Placental epithelial cell (primary cell): Measurements from ENCODE around the gene OBSL1. TPM values are rescaled to one million over a fixed set of nuclear protein-coding genes. Genes with fewer than 3 reads are reported as not detected.

Experiments
- small RNA-seq: library from RNA; depleted of rRNA; stranded (forward); fragments of <200 nt; gene quantifications from one replicate; pipeline ENCODE3, GENCODE V24; 2012
- total RNA-seq: library from RNA; depleted of rRNA; stranded (reverse); fragments of >200 nt; gene quantifications from 2 replicates; pipeline ENCODE4 v1.2.3, GENCODE V29; 2012

OBSL1 gene
- 134 and 197 TPM in 2 replicates for total RNA-seq

DNA sequence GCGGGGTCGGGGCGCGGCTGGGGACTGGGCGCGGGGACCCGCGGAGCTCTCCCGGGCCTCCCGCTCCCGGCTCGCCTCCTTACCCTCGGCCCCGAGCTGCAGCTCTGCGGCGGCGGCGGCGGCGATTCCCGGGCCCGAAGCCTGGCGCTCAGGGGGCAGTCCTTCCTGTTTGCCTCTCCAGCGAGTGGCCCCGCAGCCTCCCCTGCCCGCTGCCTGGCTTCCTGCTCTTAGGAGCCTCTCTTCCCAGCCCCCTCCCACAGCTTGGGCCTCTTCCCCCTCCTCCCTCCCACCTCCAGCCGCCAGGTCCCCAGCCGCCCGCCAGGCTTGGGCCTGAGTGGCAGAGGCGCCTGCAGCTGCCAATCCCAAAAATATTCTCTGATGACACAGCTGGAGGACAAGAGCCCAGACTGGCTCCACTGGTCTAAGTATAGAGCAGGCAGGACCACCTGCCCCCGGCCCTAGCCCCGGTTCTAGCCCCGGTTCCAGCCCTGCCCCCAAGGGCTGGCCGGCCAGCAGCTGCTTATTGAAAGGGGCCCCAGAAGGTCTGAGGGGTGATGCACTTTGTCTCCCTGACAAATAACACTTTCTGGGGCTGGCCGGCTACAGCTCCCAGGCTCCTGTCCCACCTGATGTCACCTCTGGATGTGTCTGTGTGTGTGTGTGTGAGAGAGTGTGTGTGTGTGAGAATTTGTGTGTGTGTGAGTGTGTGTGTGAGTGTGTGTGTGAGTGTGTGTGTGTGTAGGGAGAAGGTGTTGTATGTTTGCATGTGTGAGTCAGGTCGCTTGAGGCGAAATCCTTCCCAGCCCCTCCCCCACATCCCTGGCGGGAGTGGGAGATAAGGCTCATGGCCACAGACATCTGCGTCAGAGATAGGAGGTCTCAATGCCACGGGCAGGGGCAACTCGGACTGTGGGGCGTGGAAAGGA is at the start of gene OBSL1:
TSS of gene OBSL1 (minus strand) at position 229 of the 926 bp plus-strand sequence. CDS start 307 bp downstream, outside the sequence.

DNA sequence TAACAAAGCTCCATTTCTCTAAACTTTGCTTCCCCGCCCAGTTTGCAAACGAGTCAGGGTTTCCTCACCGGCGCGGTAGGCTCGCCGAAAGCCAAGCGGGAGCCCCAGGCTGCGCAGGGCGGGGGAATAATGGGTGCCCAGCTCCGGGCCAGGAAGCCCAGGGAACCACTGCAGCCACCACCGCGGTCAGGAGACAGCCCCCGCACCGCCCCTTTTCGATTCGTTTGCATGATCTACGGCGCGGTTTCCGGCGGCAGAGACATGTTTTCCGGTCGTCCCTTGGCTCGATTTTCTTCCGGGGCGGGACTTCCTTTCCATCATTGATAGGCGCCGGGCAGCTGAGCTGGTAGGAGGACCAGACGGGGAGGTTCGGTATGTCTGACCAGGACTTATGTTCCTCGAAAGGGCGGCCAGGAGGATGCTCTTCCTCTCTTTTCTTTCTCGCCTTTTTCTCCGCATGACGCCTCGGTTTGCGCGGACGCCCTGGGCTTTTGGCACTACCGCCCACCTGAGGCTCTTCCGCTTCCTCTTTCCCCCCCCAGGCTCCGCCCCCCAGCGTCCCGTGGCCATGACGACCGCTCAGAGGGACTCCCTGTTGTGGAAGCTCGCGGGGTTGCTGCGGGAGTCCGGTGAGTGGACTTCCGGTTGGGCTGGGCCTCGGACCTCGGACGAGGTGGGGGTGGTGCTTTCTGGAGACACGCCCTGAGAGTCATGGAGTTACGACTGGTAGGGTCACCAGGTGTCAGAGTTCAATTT is 26.4 kb upstream of the OBSL1 start, which contains the start of gene STK11IP:
TSS of gene STK11IP (plus strand) at position 306 of the 756 bp plus-strand sequence. CDS start at position 569, 263 bp downstream.

DNA sequence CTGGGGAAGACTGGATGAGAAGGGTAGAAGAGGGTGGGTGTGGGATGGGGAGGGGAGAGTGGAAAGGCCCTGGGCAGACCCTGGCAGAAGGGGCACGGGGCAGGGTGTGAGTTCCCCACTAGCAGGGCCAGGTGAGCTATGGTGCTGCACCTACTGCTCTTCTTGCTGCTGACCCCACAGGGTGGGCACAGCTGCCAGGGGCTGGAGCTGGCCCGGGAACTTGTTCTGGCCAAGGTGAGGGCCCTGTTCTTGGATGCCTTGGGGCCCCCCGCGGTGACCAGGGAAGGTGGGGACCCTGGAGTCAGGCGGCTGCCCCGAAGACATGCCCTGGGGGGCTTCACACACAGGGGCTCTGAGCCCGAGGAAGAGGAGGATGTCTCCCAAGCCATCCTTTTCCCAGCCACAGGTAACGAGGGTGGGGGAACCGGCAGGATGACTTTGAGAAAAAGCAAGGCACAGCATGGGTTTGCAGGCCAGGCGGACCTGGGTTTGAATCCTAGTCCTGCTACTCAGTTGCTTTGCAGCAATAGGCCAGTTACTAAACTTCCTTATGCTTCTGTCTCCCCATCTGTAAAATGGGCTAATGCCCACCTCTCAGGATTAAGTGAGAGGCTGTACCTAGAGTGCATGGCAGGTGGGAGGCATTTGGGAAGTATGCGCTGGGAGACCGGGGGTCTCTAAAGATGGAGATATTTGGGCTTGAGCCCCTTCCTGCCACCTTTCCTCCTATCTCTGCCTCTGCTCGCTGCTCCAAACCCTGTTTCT is 1.1 kb upstream of the OBSL1 start, which contains the start of gene INHA:
TSS of gene INHA (plus strand) at position 74 of the 765 bp plus-strand sequence. CDS start at position 139, 65 bp downstream.

DNA sequence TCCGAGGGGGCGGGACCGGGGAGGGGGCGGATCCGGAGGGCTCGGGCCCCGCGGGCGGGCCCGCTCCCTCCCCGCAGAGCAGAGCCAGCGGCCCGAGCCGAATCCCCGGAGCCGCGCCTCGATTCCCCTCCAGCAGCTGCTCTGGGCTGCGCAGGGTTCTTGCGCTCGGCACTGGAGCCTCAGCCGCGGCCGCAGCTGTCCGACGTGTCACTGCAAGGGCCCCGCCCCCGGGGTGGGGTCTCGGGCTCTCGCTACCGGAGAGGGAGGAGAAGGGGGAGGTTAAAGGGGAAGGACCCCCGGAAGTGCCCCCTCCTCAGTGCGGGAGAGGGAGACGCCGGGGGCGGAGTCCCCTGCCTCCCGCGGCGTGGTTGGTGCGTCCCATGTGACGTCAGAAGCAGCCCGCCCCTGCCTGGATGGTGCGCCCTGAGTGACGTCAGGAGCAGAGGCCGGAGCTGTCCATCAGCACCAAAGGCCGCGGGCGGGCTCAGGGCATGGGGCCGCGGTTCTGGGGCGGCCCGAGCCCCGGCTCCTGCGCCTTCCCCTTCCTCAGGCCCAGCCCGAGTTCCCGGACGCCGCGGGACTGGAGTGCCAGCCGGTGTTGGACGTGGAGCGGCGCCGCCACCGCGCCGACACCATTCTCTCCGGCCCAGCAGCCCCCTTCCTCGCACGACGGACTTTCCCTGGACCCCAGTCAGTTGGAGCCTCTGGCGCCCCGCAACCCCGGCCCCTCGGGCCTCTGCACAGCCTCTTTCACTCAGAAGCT is 27.6 kb downstream of the OBSL1 start, which contains the start of the genes CHPF and TMEM198:
TSS of gene CHPF (minus strand) at position 214 of the 763 bp plus-strand sequence. CDS start 271 bp downstream, outside the sequence.
TSS of gene TMEM198 (plus strand) at position 433 of the 763 bp plus-strand sequence. CDS start 700 bp downstream, outside the sequence.

DNA sequence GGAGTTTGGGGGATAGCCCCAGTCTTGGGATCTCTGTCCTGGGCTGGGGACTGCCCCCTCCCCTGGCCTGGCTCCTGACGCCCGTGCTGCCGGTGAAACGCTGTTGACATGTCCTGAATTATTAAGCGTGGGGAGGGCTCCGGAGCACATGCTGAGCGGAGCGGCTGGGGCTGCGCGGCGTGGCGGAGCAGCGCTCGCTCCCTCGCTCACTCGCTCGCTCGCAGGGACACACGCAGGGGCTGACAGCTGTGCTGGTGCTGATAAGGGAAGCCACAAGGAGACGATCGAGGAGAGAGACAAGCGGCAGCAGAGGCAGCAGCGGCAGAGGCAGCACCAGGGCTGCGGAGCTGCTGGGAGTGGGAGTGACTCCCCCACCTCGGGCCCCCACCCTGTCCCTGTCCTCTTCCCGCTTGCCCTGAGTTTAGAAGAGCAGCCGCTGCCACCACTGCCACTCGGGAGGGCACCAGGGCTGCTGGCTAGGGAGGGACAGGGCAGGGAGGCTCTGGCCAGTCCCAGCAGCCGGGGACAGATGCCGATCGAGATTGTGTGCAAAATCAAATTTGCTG is 57.1 kb downstream of the OBSL1 start, which contains the start of gene ASIC4:
TSS of gene ASIC4 (plus strand) at position 287 of the 566 bp plus-strand sequence. CDS start at position 530, 243 bp downstream.

Small RNAs within 50 kb of the gene (small RNA-seq; reads per million reads assigned to genes)
- gene MIR3132 (not detected), gene RN7SKP213 (not detected)

Other genes starting within 250 kb of the OBSL1 start
- gene RESP18, start 238.8 kb downstream of the OBSL1 start, total RNA-seq: not detected in 2 replicates
- gene DNPEP, start 183.6 kb downstream of the OBSL1 start, total RNA-seq: 47.5 and 55.0 TPM in 2 replicates
- gene DES, start 153.2 kb downstream of the OBSL1 start, total RNA-seq: under 0.01 TPM in 1 of 2 replicates, not detected in the other
- gene SPEG, start 136.7 kb downstream of the OBSL1 start, total RNA-seq: 20.4 and 40.8 TPM in 2 replicates
- gene GMPPA, start 72.6 kb downstream of the OBSL1 start, total RNA-seq: 76.6 and 138 TPM in 2 replicates
- gene ASIC4, start 57.1 kb downstream of the OBSL1 start, total RNA-seq: under 0.01 and 0.22 TPM in 2 replicates
- gene CHPF, start 27.7 kb downstream of the OBSL1 start, total RNA-seq: 276 and 392 TPM in 2 replicates
- gene TMEM198, start 27.5 kb downstream of the OBSL1 start, total RNA-seq: 3.4 and 3.5 TPM in 2 replicates
- gene INHA, start 771 bp upstream of the OBSL1 start, total RNA-seq: 2.5 and 4.7 TPM in 2 replicates
- 24.6 and 33.0 TPM in 2 replicates for gene STK11IP, start 26.3 kb upstream of the OBSL1 start, total RNA-seq
- 5.9 and 6.8 TPM in 2 replicates for gene SLC4A3, start 56.1 kb upstream of the OBSL1 start, total RNA-seq